Endothelial cell of umbilical vein (primary cell): ENCODE results near the gene SIRPA. TPM values are rescaled to one million over a fixed set of nuclear protein-coding genes. Genes with fewer than 3 reads are reported as not detected.

Source experiments
- BruUV-seq: library from RNA; stranded (reverse); fragments of 400-500 nt; replicated peaks from 2 replicates; lab custom pipeline; 2021; lab: Mats Ljungman, UMichigan
- CTCF ChIA-PET: fragments of 300-600, 350-600 bp; sonication (Branson Sonifier 250); formaldehyde crosslinking; loops from one replicate; lab custom pipeline; 2021; ENCODE audit warnings: antibody characterized with exemption, inconsistent platforms; lab: Charles Lee
- POLR2A ChIA-PET: fragments of 300-600, 350-600 bp; sonication (Branson Sonifier 250); formaldehyde crosslinking; loops from one replicate; lab custom pipeline; 2021; ENCODE audit warnings: antibody characterized with exemption, inconsistent platforms; lab: Charles Lee
- DNase-seq: peaks from one replicate; pipeline ENCODE4 v3.0.0-alpha.2; 2011; ENCODE audit warnings: low read depth, low spot score
- FAIRE-seq: peaks from 2 replicates; lab custom pipeline; 2011; peaks lifted over from hg19 to GRCh38; lab: Jason Lieb, UNC
- H2AFZ ChIP-seq: 2 replicates; pipeline ENCODE4 v1.6.0; 2012; ENCODE audit warnings: low read depth, low read length, control low read depth, inconsistent platforms
- H3K27ac ChIP-seq: 2 replicates; pipeline ENCODE4 v1.5.1; 2011; ENCODE audit warnings: low read depth, mild to moderate bottlenecking, control low read depth, low read length, moderate library complexity; ENCODE audit not compliant: insufficient read depth
- H3K27me3 ChIP-seq, 2 experiments: 2 replicates each; pipeline versions ENCODE4 v1.6.0 to v1.6.1; 2011; ENCODE audit warnings: low read length in 2 of 2, mixed read lengths in 1 of 2; ENCODE audit not compliant: control insufficient read depth in 2 of 2, insufficient read depth in 2 of 2
- H3K36me3 ChIP-seq, 2 experiments: 2 replicates in 1 of 2; 3 replicates in 1 of 2; pipeline ENCODE4 v1.5.1; 2011; ENCODE audit warnings: low read length in 2 of 2, mild to moderate bottlenecking in 1 of 2, moderate library complexity in 1 of 2; ENCODE audit not compliant: control insufficient read depth in 2 of 2, insufficient read depth in 2 of 2; ENCODE audit errors: extremely low read depth in 1 of 2
- H3K4me1 ChIP-seq: 3 replicates; pipeline ENCODE4 v1.5.1; 2011; ENCODE audit warnings: mild to moderate bottlenecking, low read length; ENCODE audit not compliant: control insufficient read depth, insufficient read depth; ENCODE audit errors: extremely low read depth
- H3K4me2 ChIP-seq: 2 replicates; pipeline ENCODE4 v1.6.1; 2011; ENCODE audit warnings: low read length, control low read depth, mixed read lengths; ENCODE audit not compliant: insufficient read depth
- H3K4me3 ChIP-seq, 3 experiments: fragments of 200-600 bp in 1 of 3; sonication (generic), shearing (Covaris generic) in 1 of 3; replicated peaks in 1 of 3; 2 replicates each; pipeline ENCODE4 v1.5.1; 2011 to 2016; ENCODE audit warnings: control low read depth in 3 of 3, low read length in 3 of 3, mild to moderate bottlenecking in 2 of 3, inconsistent platforms in 1 of 3, low read depth in 1 of 3, moderate library complexity in 1 of 3; ENCODE audit not compliant: insufficient read depth in 1 of 3
- H3K79me2 ChIP-seq: 2 replicates; pipeline ENCODE4 v1.6.0; 2012; ENCODE audit warnings: low read length, inconsistent platforms; ENCODE audit not compliant: control insufficient read depth, insufficient read depth
- H3K9ac ChIP-seq: replicated peaks from 2 replicates; pipeline ENCODE3; 2011; ENCODE audit warnings: low read length, control low read depth; ENCODE audit not compliant: insufficient read depth; ENCODE audit errors: extremely low read depth
- H3K9me1 ChIP-seq: replicated peaks from 3 replicates; pipeline ENCODE4 v1.6.0; 2011; ENCODE audit warnings: mild to moderate bottlenecking, low read length; ENCODE audit not compliant: control insufficient read depth, insufficient read depth; ENCODE audit errors: extremely low read depth
- H3K9me3 ChIP-seq: replicated peaks from 2 replicates; pipeline ENCODE4 v1.5.1; 2012; ENCODE audit warnings: low read length, inconsistent platforms; ENCODE audit not compliant: control insufficient read depth, insufficient read depth
- H4K20me1 ChIP-seq: replicated peaks from 2 replicates; pipeline ENCODE3; 2011; ENCODE audit warnings: mild to moderate bottlenecking, low read length; ENCODE audit not compliant: control insufficient read depth, insufficient read depth; ENCODE audit errors: extremely low read depth
- CTCF ChIP-seq, 2 donors: IDR thresholded peaks; 1 replicate in 1 of 2; 2 replicates in 1 of 2; pipeline ENCODE4 v1.5.1; 2011; ENCODE audit warnings: low read length in 2 of 2, mild to moderate bottlenecking in 2 of 2, moderate library complexity in 2 of 2, control low read depth in 1 of 2, inconsistent platforms in 1 of 2, low read depth in 1 of 2; ENCODE audit not compliant: insufficient read depth in 1 of 2; ENCODE audit errors: extremely low read depth in 1 of 2
- EZH2 ChIP-seq: IDR thresholded peaks from 2 replicates; pipeline ENCODE4 v1.6.1; 2012; ENCODE audit warnings: borderline replicate concordance, low read depth, mild to moderate bottlenecking, moderate library complexity, low read length, inconsistent platforms; ENCODE audit not compliant: severe bottlenecking
- FOS ChIP-seq: IDR thresholded peaks from 2 replicates; pipeline ENCODE4 v1.6.1; 2011; ENCODE audit warnings: mild to moderate bottlenecking, low read length, moderate library complexity, borderline replicate concordance; ENCODE audit not compliant: insufficient read depth
- GATA2 ChIP-seq: IDR thresholded peaks from 2 replicates; pipeline ENCODE4 v1.7.0; 2011; ENCODE audit warnings: low read depth, mild to moderate bottlenecking, moderate library complexity, mixed read lengths, low read length; ENCODE audit not compliant: insufficient read length, insufficient read depth
- JUN ChIP-seq: IDR thresholded peaks from 2 replicates; pipeline ENCODE4 v1.6.1; 2011; ENCODE audit warnings: borderline replicate concordance, low read depth; ENCODE audit not compliant: insufficient read length, insufficient read depth
- MAX ChIP-seq: IDR thresholded peaks from 2 replicates; pipeline ENCODE4 v1.6.1; 2011; ENCODE audit not compliant: insufficient read depth, insufficient read length
- MYC ChIP-seq: IDR thresholded peaks from one replicate; pipeline ENCODE4 v1.6.1; 2011; ENCODE audit warnings: mild to moderate bottlenecking, low read depth, low read length
- POLR2A ChIP-seq: IDR thresholded peaks from 2 replicates; pipeline ENCODE4 v1.6.1; 2012; ENCODE audit warnings: low read depth, mild to moderate bottlenecking, control low read depth, low read length
- POLR2AphosphoS5 ChIP-seq: IDR thresholded peaks from 2 replicates; pipeline ENCODE4 v1.6.1; 2012; ENCODE audit warnings: low read depth, mild to moderate bottlenecking, control low read depth, low read length, moderate library complexity; ENCODE audit not compliant: insufficient read depth
- dilution Hi-C: fragments of 300-500 bp; cut with MboI; formaldehyde crosslinking; loops from one replicate; pipeline ENCODE4 v1.15.0; 2019; ENCODE audit warnings: low sequenced_read_pairs; ENCODE audit not compliant: extremely low pct_ligation_motif_present
- intact Hi-C: fragments of 100-400 bp; cut with micrococcal nuclease; formaldehyde crosslinking; loops from one replicate; pipeline ENCODE4 v1.10.0; 2022
- polyA plus RNA-seq, 4 experiments: library from polyadenylated mRNA; depleted of rRNA in 3 of 4; stranded (reverse) in 3 of 4; unstranded in 1 of 4; fragments of >200 nt; gene quantifications; 2 replicates each; pipeline versions ENCODE4 v1.2.1 to v1.2.3, GENCODE V29; 2011 to 2012; ENCODE audit warnings: missing spikeins in 1 of 4
- total RNA-seq: library from RNA; stranded (reverse); gene quantifications from 2 replicates; pipeline ENCODE4 v1.2.3, GENCODE V29; 2021

SIRPA gene
- total and polyA plus RNA-seq, 2 donors (not counting 3 experiments of a cell fraction or from before 2014, with no cell fraction given), result 29.9 to 59.2 TPM

- no peaks in the 10 kb centered on the region for H3K79me2 ChIP-seq
- H2AFZ ChIP-seq, result no peak overlapping the region
- no peaks in the 10 kb centered on the region for H3K4me1 ChIP-seq
- no peak for DNase-seq
- dilution Hi-C loops (no loop called here), intact Hi-C loops (no loop called here)
- ChIA-PET CTCF (interaction anchor here (0.7 kb wide), 1 partner anchor 225 kb away, joined by 3 read pairs; no protein-coding TSS in a partner anchor), POLR2A (no interaction called here)
- H3K27ac ChIP-seq, result no peak overlapping the region
- no TSS peak for BruUV-seq
- no peaks in the 10 kb centered on the region for H4K20me1 ChIP-seq
- H3K9me3 ChIP-seq, result no peaks in the 10 kb centered on the region
- TF ChIP-seq FOS (no peak), CTCF (IDR thresholded peaks at IDR 0.05; ENCODE audit: extremely low read depth in 1 of 2, insufficient read depth in 1 of 2, low read depth in 1 of 2, low read length in 2 of 2) (no peak), EZH2 (no peak), POLR2AphosphoS5 (no peak), MYC (no peak), POLR2A (no peak), GATA2 (no peak), MAX (no peak), JUN (no peak)
- H3K27me3 ChIP-seq, result peaks cover 17 to 26% of the 10 kb centered on the region in 2 experiments
- H3K9ac ChIP-seq, result no peak overlapping the region
- H3K36me3 ChIP-seq, result no peaks in the 10 kb centered on the region
- FAIRE-seq, result no peak
- no peak overlapping the region for H3K4me2 ChIP-seq
- no peaks in the 10 kb centered on the region for H3K9me1 ChIP-seq
- no peak overlapping the region for H3K4me3 ChIP-seq
These were observed 52.3 kb downstream of the SIRPA start for GRCh38 chr20:1947535-1947846.
